ENCODE data around the gene MGLL. TPM values are rescaled to one million over a fixed set of nuclear protein-coding genes. Genes with fewer than 3 reads are reported as not detected.

MGLL gene
- total RNA-seq, result 39.0 and 44.1 TPM in 2 replicates

GRCh38 chr3:127822041-127822681 is at the start of gene MGLL:
Gene MGLL, minus strand, starts transcription at chr3:127822515. Its CDS starts 197 bp downstream, at chr3:127822318.

GRCh38 chr3:127672429-127673190 is 149.7 kb downstream of the MGLL start, which contains the start of gene ABTB1:
Gene ABTB1, plus strand, starts transcription at chr3:127672952. Its CDS starts 74 bp downstream, at chr3:127673026.

Other genes starting within 250 kb of the MGLL start
- 36.3 and 39.7 TPM in 2 replicates for gene TPRA1, start 231.8 kb downstream of the MGLL start, total RNA-seq
- 55.0 and 65.9 TPM in 2 replicates for gene MCM2, start 224.1 kb downstream of the MGLL start, total RNA-seq
- 11.8 and 13.5 TPM in 2 replicates for gene PODXL2, start 193.3 kb downstream of the MGLL start, total RNA-seq
- 3.9 and 4.3 TPM in 2 replicates for gene ABTB1, start 149.6 kb downstream of the MGLL start, total RNA-seq
- gene KBTBD12, start 92.7 kb upstream of the MGLL start, total RNA-seq, result not detected in 2 replicates
- 138 and 179 TPM in 2 replicates for gene SEC61A1, start 229.9 kb upstream of the MGLL start, total RNA-seq

All from airway epithelial cell (primary cell).